HG03439 (cell line): Measurements from ENCODE around the gene CGN.

Experiments
- ATAC-seq: cut with Tn5 transposase; IDR thresholded peaks from one replicate; pipeline ENCODE4 v1.9.1; 2021; ENCODE audit warnings: mild to moderate bottlenecking, moderate library complexity; ENCODE audit not compliant: unreplicated experiment

Gene CGN

GRCh38 chr1:151584780-151585179, 73.6 kb downstream of the CGN start:
- ATAC-seq, result no peak

- ATAC-seq, result no peak
These were observed 74.4 kb downstream of the CGN start for GRCh38 chr1:151585622-151586021.
